Ovary (tissue), 3 donors: ENCODE data around the gene CDCA3.

Experiments
- CTCF ChIP-seq, 3 donors: fragments of 450-650 bp in 2 of 3; fragments of 200-600 bp in 1 of 3; IDR thresholded peaks; one replicate each; pipeline versions ENCODE4 v1.5.1 to v1.8.0; 2016 to 2022; ENCODE audit warnings: antibody characterized with exemption in 3 of 3, mild to moderate bottlenecking in 1 of 3
- EP300 ChIP-seq: sonication (generic); formaldehyde crosslinking; IDR thresholded peaks from one replicate; pipeline ENCODE4 v1.6.1; 2017; ENCODE audit warnings: antibody characterized with exemption
- POLR2A ChIP-seq: fragments of 450-650 bp; IDR thresholded peaks from one replicate; pipeline ENCODE4 v1.6.1; 2017; ENCODE audit warnings: antibody characterized with exemption, mild to moderate bottlenecking, moderate library complexity
- donor health status: DM: no; HTN: no; CAD: no.

- TF ChIP-seq POLR2A (no peak), CTCF (IDR thresholded peaks at IDR 0.05) (no peak), EP300 (no peak)
Measured at GRCh38 chr12:6899837-6900519, 48.9 kb upstream of the CDCA3 start.
